Hepatocyte (in vitro differentiated cells): ENCODE results near the gene UBASH3A.

Experiments used
- CTCF ChIP-seq: fragments of 200-600 bp; sonication (generic); IDR thresholded peaks from 2 replicates; pipeline ENCODE4 v1.5.1; 2016; ENCODE audit warnings: antibody characterized with exemption, mild to moderate bottlenecking; ENCODE audit not compliant: poor library complexity
- EZH2 ChIP-seq: fragments of 200-600 bp; sonication (generic); IDR thresholded peaks from 2 replicates; pipeline ENCODE4 v1.6.1; 2016; ENCODE audit warnings: antibody characterized with exemption, mild to moderate bottlenecking, borderline replicate concordance
- EZH2phosphoT487 ChIP-seq: fragments of 200-600 bp; sonication (generic); IDR thresholded peaks from one replicate; pipeline ENCODE4 v1.6.1; 2018; ENCODE audit warnings: antibody characterized with exemption, mild to moderate bottlenecking, low read depth, moderate library complexity; ENCODE audit not compliant: unreplicated experiment, severe bottlenecking

- TF ChIP-seq CTCF (no peak), EZH2 (no peak), EZH2phosphoT487 (no peak)
Observed at GRCh38 chr21:42423197-42423675, 19.5 kb downstream of the UBASH3A start.
